Fibroblast of peridontal ligament (primary cell): ENCODE measurements around the gene RBM38.
"Not testable (repeated sequence)": the region's sequence is repeated elsewhere in the genome, so short reads cannot be mapped to it uniquely, and the experiment has no call there.

Experiments used
- DNase-seq: peaks from one replicate; pipeline ENCODE4 v3.0.0-alpha.2; 2010; ENCODE audit errors: extremely low read depth

RBM38 gene

GRCh38 chr20:57390604-57391438, at the start of gene RBM38:
RBM38 (plus strand) TSS chr20:57391396; CDS start chr20:57391582, 186 bp downstream.
- peak; percentile 31 for DNase-seq

GRCh38 chr20:57341663-57342062, 49.5 kb upstream of the RBM38 start:
- DNase-seq: no peak

GRCh38 chr20:57342829-57343228, 48.4 kb upstream of the RBM38 start:
- DNase-seq: no peak

- DNase-seq: peak; percentile 89
Measured at GRCh38 chr20:57346477-57346876, 44.7 kb upstream of the RBM38 start.

GRCh38 chr20:57347393-57347792, 43.8 kb upstream of the RBM38 start:
- DNase-seq: no peak

- DNase-seq: not testable (repeated sequence)
Measured at GRCh38 chr20:57348200-57348921, 42.8 kb upstream of the RBM38 start.

GRCh38 chr20:57348922-57349574, 42.1 kb upstream of the RBM38 start:
- DNase-seq: not testable (repeated sequence)

GRCh38 chr20:57350081-57350710, 41.0 kb upstream of the RBM38 start:
- no peak for DNase-seq

- DNase-seq: not testable (repeated sequence)
Measured at GRCh38 chr20:57350726-57351041, 40.5 kb upstream of the RBM38 start.

- DNase-seq: peak; percentile 94
Measured at GRCh38 chr20:57351042-57351783, 40.0 kb upstream of the RBM38 start, which contains the start of gene RAE1. RAE1 (plus strand) TSS chr20:57351255; CDS start chr20:57354039, 2,784 bp downstream.

- DNase-seq: no peak
Measured at GRCh38 chr20:57352305-57352704, 38.9 kb upstream of the RBM38 start.

GRCh38 chr20:57353351-57353750, 37.8 kb upstream of the RBM38 start:
- DNase-seq: no peak

- DNase-seq: peak; percentile 86
Measured at GRCh38 chr20:57361517-57361916, 29.7 kb upstream of the RBM38 start.

- no peak for DNase-seq
Measured at GRCh38 chr20:57364451-57364850, 26.7 kb upstream of the RBM38 start.

GRCh38 chr20:57369596-57369995, 21.6 kb upstream of the RBM38 start:
- DNase-seq: no peak

- DNase-seq: no peak
Measured at GRCh38 chr20:57370316-57370715, 20.9 kb upstream of the RBM38 start.

- no peak for DNase-seq
Measured at GRCh38 chr20:57371363-57371762, 19.8 kb upstream of the RBM38 start.

- DNase-seq: no peak
Measured at GRCh38 chr20:57372157-57372556, 19.0 kb upstream of the RBM38 start.

GRCh38 chr20:57372581-57373350, 18.4 kb upstream of the RBM38 start:
- DNase-seq: no peak

GRCh38 chr20:57374343-57374930, 16.8 kb upstream of the RBM38 start:
- no peak for DNase-seq
